Stimulated activated CD4-positive, alpha-beta T cell treated with anti-CD3 and anti-CD28 coated beads, Interleukin-4, amount 100 ng/mL, for 24 hours (primary cell): ENCODE results near the gene ARHGEF12.

ENCODE experiments used
- DNase-seq: peaks from one replicate; pipeline ENCODE4 v3.0.0-alpha.2; 2020

ARHGEF12 gene

GRCh38 chr11:120344302-120345004, 8.2 kb downstream of the ARHGEF12 start:
- DNase-seq = peak; percentile 52

- no peak for DNase-seq
Measured at GRCh38 chr11:120346233-120346632, 10.0 kb downstream of the ARHGEF12 start.

GRCh38 chr11:120350637-120351036, 14.4 kb downstream of the ARHGEF12 start:
- no peak for DNase-seq

GRCh38 chr11:120352405-120352804, 16.2 kb downstream of the ARHGEF12 start:
- DNase-seq = no peak

- no peak for DNase-seq
Measured at GRCh38 chr11:120354068-120354467, 17.9 kb downstream of the ARHGEF12 start.

- no peak for DNase-seq
Measured at GRCh38 chr11:120354779-120355178, 18.6 kb downstream of the ARHGEF12 start.

GRCh38 chr11:120357620-120358019, 21.4 kb downstream of the ARHGEF12 start:
- DNase-seq = no peak

- no peak for DNase-seq
Measured at GRCh38 chr11:120358729-120359128, 22.5 kb downstream of the ARHGEF12 start.

GRCh38 chr11:120363436-120363835, 27.2 kb downstream of the ARHGEF12 start:
- DNase-seq = no peak

GRCh38 chr11:120365512-120365911, 29.3 kb downstream of the ARHGEF12 start:
- DNase-seq = no peak

- no peak for DNase-seq
Measured at GRCh38 chr11:120372296-120372695, 36.1 kb downstream of the ARHGEF12 start.

GRCh38 chr11:120375076-120375475, 38.9 kb downstream of the ARHGEF12 start:
- no peak for DNase-seq

- no peak for DNase-seq
Measured at GRCh38 chr11:120376547-120377182, 40.5 kb downstream of the ARHGEF12 start.

GRCh38 chr11:120378474-120378873, 42.3 kb downstream of the ARHGEF12 start:
- no peak for DNase-seq

GRCh38 chr11:120381401-120381800, 45.2 kb downstream of the ARHGEF12 start:
- DNase-seq = no peak

GRCh38 chr11:120383518-120384155, 47.4 kb downstream of the ARHGEF12 start:
- no peak for DNase-seq

- DNase-seq = no peak
Measured at GRCh38 chr11:120384476-120384875, 48.3 kb downstream of the ARHGEF12 start.

GRCh38 chr11:120385110-120385509, 48.9 kb downstream of the ARHGEF12 start:
- no peak for DNase-seq

GRCh38 chr11:120385655-120386054, 49.4 kb downstream of the ARHGEF12 start:
- DNase-seq = no peak

- DNase-seq = no peak
Measured at GRCh38 chr11:120386318-120386717, 50.1 kb downstream of the ARHGEF12 start.

- no peak for DNase-seq
Measured at GRCh38 chr11:120386774-120387371, 50.7 kb downstream of the ARHGEF12 start.

- DNase-seq = no peak
Measured at GRCh38 chr11:120388261-120388660, 52.0 kb downstream of the ARHGEF12 start.

GRCh38 chr11:120389693-120390584, 53.7 kb downstream of the ARHGEF12 start:
- no peak for DNase-seq
